Hematopoietic multipotent progenitor cell treated with erythropoietin and hydrocortisone succinate and interleukin-3 and kit ligand, for 8 days (in vitro differentiated cells): ENCODE measurements around the gene LBHD1.
A peak's percentile ranks its signal among the peaks of the same experiment; 100 is the strongest.
"Not testable (repeated sequence)": the region's sequence is repeated elsewhere in the genome, so short reads cannot be mapped to it uniquely, and the experiment has no call there.

Source experiments
- DNase-seq: peaks from one replicate; pipeline ENCODE4 v3.0.0-alpha.2; 2015

The LBHD1 gene

GRCh38 chr11:62671608-62672389 is at the start of gene LBHD1, which contains the start of gene UQCC3:
Gene LBHD1, minus strand, starts transcription at chr11:62672267. Its CDS starts 2,236 bp downstream, at chr11:62670031.
Gene UQCC3, plus strand, starts transcription at chr11:62671673. Its CDS starts 73 bp downstream, at chr11:62671746.
- DNase-seq = peak; percentile 83

- no peak for DNase-seq
Measured at GRCh38 chr11:62719302-62719978, 47.4 kb upstream of the LBHD1 start.

GRCh38 chr11:62716816-62717215 is 44.7 kb upstream of the LBHD1 start:
- no peak for DNase-seq

GRCh38 chr11:62716206-62716605 is 44.1 kb upstream of the LBHD1 start:
- DNase-seq = no peak

- DNase-seq = no peak
Measured at GRCh38 chr11:62715150-62716130, 43.4 kb upstream of the LBHD1 start.

GRCh38 chr11:62713343-62713742 is 41.3 kb upstream of the LBHD1 start:
- no peak for DNase-seq

- no peak for DNase-seq
Measured at GRCh38 chr11:62712861-62713260, 40.8 kb upstream of the LBHD1 start.

GRCh38 chr11:62712276-62712812 is 40.3 kb upstream of the LBHD1 start:
- DNase-seq = no peak

- DNase-seq = peak; percentile 49
Measured at GRCh38 chr11:62710001-62710345, 37.9 kb upstream of the LBHD1 start.

GRCh38 chr11:62709247-62710000 is 37.4 kb upstream of the LBHD1 start:
- DNase-seq = peak; percentile 99

- peak; percentile 59 for DNase-seq
Measured at GRCh38 chr11:62708793-62709192, 36.7 kb upstream of the LBHD1 start.

GRCh38 chr11:62708392-62708791 is 36.3 kb upstream of the LBHD1 start:
- DNase-seq = peak; percentile 82

- DNase-seq = no peak
Measured at GRCh38 chr11:62707277-62707861, 35.3 kb upstream of the LBHD1 start, which contains the start of the genes BSCL2 and GNG3. Gene BSCL2, minus strand, starts transcription at chr11:62707424. Its CDS starts 229 bp downstream, at chr11:62707195. Gene GNG3, plus strand, starts transcription at chr11:62707676. Its CDS starts 620 bp downstream, at chr11:62708296.

GRCh38 chr11:62706850-62707247 is 34.8 kb upstream of the LBHD1 start:
- DNase-seq = peak; percentile 62

- DNase-seq = peak; percentile 94
Measured at GRCh38 chr11:62705880-62706849, 34.1 kb upstream of the LBHD1 start.

GRCh38 chr11:62705413-62705812 is 33.3 kb upstream of the LBHD1 start:
- DNase-seq = peak; percentile 64

GRCh38 chr11:62703921-62704320 is 31.9 kb upstream of the LBHD1 start:
- not testable (repeated sequence) for DNase-seq

- DNase-seq = no peak
Measured at GRCh38 chr11:62702246-62702645, 30.2 kb upstream of the LBHD1 start.

GRCh38 chr11:62694455-62695167 is 22.5 kb upstream of the LBHD1 start:
- DNase-seq = peak; percentile 91
